HUDEP-2 (cell line): ENCODE data around the gene ZNF568.

ENCODE experiments used
- DNase-seq, 76 experiments: peaks; one replicate each; lab custom pipeline; 2025; ENCODE audit not compliant: unreplicated experiment in 76 of 76; lab: John Stamatoyannopoulos, UW

ZNF568 gene

GRCh38 chr19:36997843-36998235 is 81.7 kb downstream of the ZNF568 start:
- no peak for DNase-seq

GRCh38 chr19:36999313-36999712 is 83.2 kb downstream of the ZNF568 start:
- no peak for DNase-seq

- no peak for DNase-seq
Measured at GRCh38 chr19:37007587-37008220, 91.6 kb downstream of the ZNF568 start.

GRCh38 chr19:37009871-37010270 is 93.7 kb downstream of the ZNF568 start:
- no peak for DNase-seq

GRCh38 chr19:37012093-37012745 is 96.1 kb downstream of the ZNF568 start:
- DNase-seq: no peak

- no peak for DNase-seq
Measured at GRCh38 chr19:37014456-37014855, 98.3 kb downstream of the ZNF568 start.

- no peak for DNase-seq
Measured at GRCh38 chr19:37045140-37045539, 129.0 kb downstream of the ZNF568 start.
